Measurements from ENCODE around the gene ARHGAP33.

- TF ChIP-seq, protein P1, sequence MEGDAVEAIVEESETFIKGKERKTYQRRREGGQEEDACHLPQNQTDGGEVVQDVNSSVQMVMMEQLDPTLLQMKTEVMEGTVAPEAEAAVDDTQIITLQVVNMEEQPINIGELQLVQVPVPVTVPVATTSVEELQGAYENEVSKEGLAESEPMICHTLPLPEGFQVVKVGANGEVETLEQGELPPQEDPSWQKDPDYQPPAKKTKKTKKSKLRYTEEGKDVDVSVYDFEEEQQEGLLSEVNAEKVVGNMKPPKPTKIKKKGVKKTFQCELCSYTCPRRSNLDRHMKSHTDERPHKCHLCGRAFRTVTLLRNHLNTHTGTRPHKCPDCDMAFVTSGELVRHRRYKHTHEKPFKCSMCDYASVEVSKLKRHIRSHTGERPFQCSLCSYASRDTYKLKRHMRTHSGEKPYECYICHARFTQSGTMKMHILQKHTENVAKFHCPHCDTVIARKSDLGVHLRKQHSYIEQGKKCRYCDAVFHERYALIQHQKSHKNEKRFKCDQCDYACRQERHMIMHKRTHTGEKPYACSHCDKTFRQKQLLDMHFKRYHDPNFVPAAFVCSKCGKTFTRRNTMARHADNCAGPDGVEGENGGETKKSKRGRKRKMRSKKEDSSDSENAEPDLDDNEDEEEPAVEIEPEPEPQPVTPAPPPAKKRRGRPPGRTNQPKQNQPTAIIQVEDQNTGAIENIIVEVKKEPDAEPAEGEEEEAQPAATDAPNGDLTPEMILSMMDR (optimal IDR thresholded peaks at IDR 0.05 in 1 of 3, IDR thresholded peaks at IDR 0.05 in 1 of 3, conservative IDR thresholded peaks at IDR 0.05 in 1 of 3; ENCODE audit: extremely low read depth in 1 of 3, insufficient read depth in 2 of 3, low read length in 3 of 3): no peak
- no peak for TF ChIP-seq EZH2 (IDR thresholded peaks at IDR 0.05; ENCODE audit: low read length)
These were observed 23.3 kb upstream of the ARHGAP33 start for GRCh38 chr19:35751839-35752745.
